B cell (primary cell): ENCODE measurements around the gene THSD4. TPM values are rescaled to one million over a fixed set of nuclear protein-coding genes. Genes with fewer than 3 reads are reported as not detected.

Experiments used
- ATAC-seq: fragments of 200-7000 bp; cut with Tn5 transposase; one replicate; pipeline ENCODE4 v1.10.0; 2021; ENCODE audit warnings: low read depth, mild to moderate bottlenecking, moderate number of reproducible peaks, moderate library complexity
- CTCF ChIA-PET: fragments of 350-600 bp; sonication (Branson Sonifier 250); formaldehyde crosslinking; loops from one replicate; lab custom pipeline; 2021; ENCODE audit warnings: antibody characterized with exemption, inconsistent platforms; lab: Charles Lee
- POLR2A ChIA-PET: fragments of 350-600 bp; sonication (Branson Sonifier 250); formaldehyde crosslinking; loops from one replicate; lab custom pipeline; 2021; ENCODE audit warnings: antibody characterized with exemption; lab: Charles Lee
- DNase-seq: peaks from one replicate; pipeline ENCODE4 v3.0.0; 2013
- H2AFZ ChIP-seq: 2 replicates; pipeline ENCODE4 v1.6.1; 2012; ENCODE audit warnings: mild to moderate bottlenecking, low read depth, low read length; ENCODE audit not compliant: insufficient read depth, poor library complexity, severe bottlenecking
- H3K27ac ChIP-seq, 2 donors: 1 replicate in 1 of 2; 2 replicates in 1 of 2; pipeline ENCODE4 v1.5.1; 2012 to 2013; ENCODE audit warnings: low read length in 2 of 2, mild to moderate bottlenecking in 2 of 2, moderate library complexity in 1 of 2
- H3K27me3 ChIP-seq, 4 experiments: fragments of 200-600 bp in 1 of 4; sonication (generic) in 1 of 4; replicated peaks in 1 of 4; 1 replicate in 2 of 4; 2 replicates in 2 of 4; pipeline versions ENCODE4 v1.6.1 to v1.7.0; 2013 to 2016; ENCODE audit warnings: low read length in 3 of 4, mild to moderate bottlenecking in 2 of 4, mixed read lengths in 1 of 4, moderate library complexity in 1 of 4; ENCODE audit not compliant: insufficient read depth in 4 of 4, control insufficient read depth in 3 of 4; ENCODE audit errors: control extremely low read depth in 1 of 4
- H3K36me3 ChIP-seq, 2 experiments: replicated peaks in 1 of 2; 1 replicate in 1 of 2; 2 replicates in 1 of 2; pipeline versions ENCODE4 v1.6.1 to v1.7.1; 2013; ENCODE audit warnings: low read length in 1 of 2; ENCODE audit not compliant: insufficient read depth in 2 of 2, control insufficient read depth in 1 of 2; ENCODE audit errors: control extremely low read depth in 1 of 2, extremely low read depth in 1 of 2
- H3K4me1 ChIP-seq, 2 donors: fragments of 200-600 bp in 1 of 2; sonication (generic) in 1 of 2; 1 replicate in 1 of 2; 2 replicates in 1 of 2; pipeline versions ENCODE4 v1.5.1 to v1.6.1; 2013 to 2017; ENCODE audit warnings: low read length in 2 of 2; ENCODE audit not compliant: control insufficient read depth in 2 of 2, insufficient read depth in 2 of 2
- H3K4me2 ChIP-seq: replicated peaks from 2 replicates; pipeline ENCODE3; 2012; ENCODE audit warnings: mild to moderate bottlenecking, low read depth, low read length; ENCODE audit not compliant: poor library complexity, severe bottlenecking
- H3K4me3 ChIP-seq, 5 experiments: fragments of 200-600 bp in 1 of 5; sonication (generic) in 1 of 5; 1 replicate in 3 of 5; 2 replicates in 2 of 5; pipeline versions ENCODE4 v1.5.1 to v1.7.0; 2011 to 2016; ENCODE audit warnings: low read length in 4 of 5, mild to moderate bottlenecking in 4 of 5, low read depth in 2 of 5, control low read depth in 1 of 5, moderate library complexity in 1 of 5; ENCODE audit not compliant: insufficient read depth in 1 of 5; ENCODE audit errors: control extremely low read depth in 1 of 5, extremely low read depth in 1 of 5
- H3K79me2 ChIP-seq: fragments of 200-600 bp; sonication (generic); one replicate; pipeline ENCODE4 v1.6.0; 2016; ENCODE audit warnings: low read length; ENCODE audit not compliant: control insufficient read depth, insufficient read depth
- H3K9ac ChIP-seq: fragments of 200-600 bp; sonication (generic); 2 replicates; pipeline ENCODE4 v1.6.1; 2017; ENCODE audit warnings: mild to moderate bottlenecking, low read length, moderate library complexity
- H3K9me3 ChIP-seq, 3 donors: one replicate each; pipeline versions ENCODE4 v1.6.1 to v1.7.1; 2013; ENCODE audit warnings: low read length in 2 of 3; ENCODE audit not compliant: control insufficient read depth in 2 of 3, insufficient read depth in 1 of 3; ENCODE audit errors: control extremely low read depth in 1 of 3
- H4K20me1 ChIP-seq: 2 replicates; pipeline ENCODE4 v1.6.0; 2012; ENCODE audit warnings: mild to moderate bottlenecking, low read length; ENCODE audit not compliant: insufficient read depth, control insufficient read depth, poor library complexity, severe bottlenecking
- H3K27ac Mint-ChIP-seq: one replicate; pipeline ENCODE4 v1.8.0; 2021; ENCODE audit warnings: mixed read lengths
- H3K27me3 Mint-ChIP-seq: one replicate; pipeline ENCODE4 v1.8.0; 2021; ENCODE audit warnings: mixed read lengths
- H3K4me1 Mint-ChIP-seq: one replicate; pipeline ENCODE4 v1.8.0; 2021; ENCODE audit warnings: mixed read lengths
- H3K4me3 Mint-ChIP-seq: one replicate; pipeline ENCODE4 v1.8.0; 2021; ENCODE audit warnings: mixed read lengths
- H3K9me3 Mint-ChIP-seq: one replicate; pipeline ENCODE4 v1.8.0; 2022; ENCODE audit warnings: mixed read lengths; ENCODE audit not compliant: insufficient read depth
- CTCF ChIP-seq: fragments of 200-600 bp; IDR thresholded peaks from one replicate; pipeline ENCODE4 v1.8.0; 2022; ENCODE audit warnings: antibody characterized with exemption, mild to moderate bottlenecking
- EZH2 ChIP-seq: IDR thresholded peaks from 2 replicates; pipeline ENCODE4 v1.6.1; 2012; ENCODE audit warnings: borderline replicate concordance, low read depth, mild to moderate bottlenecking, moderate library complexity, low read length; ENCODE audit not compliant: insufficient read depth, poor library complexity, severe bottlenecking
- WGBS: methylation state at CpG from one replicate; pipeline ENCODE4 v1.1.5; 2013; ENCODE audit warnings: missing lambda C conversion rate; ENCODE audit not compliant: insufficient coverage; 5-methylcytosine and 5-hydroxymethylcytosine counted together
- intact Hi-C: fragments of 100-400 bp; cut with micrococcal nuclease; formaldehyde crosslinking; loops from one replicate; pipeline ENCODE4 v1.10.0; 2022
- polyA plus RNA-seq: library from polyadenylated mRNA; depleted of rRNA; stranded (reverse); fragments of >200 nt; gene quantifications from 2 replicates; pipeline ENCODE4 v1.2.3, GENCODE V29; 2012
- total RNA-seq, 2 donors: library from RNA; stranded (reverse); fragments of 120-200 nt in 1 of 2; gene quantifications; 1 replicate in 1 of 2; 2 replicates in 1 of 2; pipeline versions ENCODE4 v1.2.3 to v1.2.4, GENCODE V29; 2013 to 2022

Gene THSD4
- total and polyA plus RNA-seq, 2 donors (not counting 1 experiment from before 2014, with no cell fraction given): not detected

- no peak overlapping the region for H3K27ac Mint-ChIP-seq
- H3K4me3 Mint-ChIP-seq: no peak overlapping the region
- no peaks in the 10 kb centered on the region for H3K79me2 ChIP-seq
- H3K9ac ChIP-seq: no peak overlapping the region
- H3K27me3 ChIP-seq: no peaks in the 10 kb centered on the region
- intact Hi-C loops: no loop called here
- H3K36me3 ChIP-seq: no peaks in the 10 kb centered on the region
- DNase-seq: no peak
- ChIA-PET POLR2A (no interaction called here), CTCF (no interaction called here)
- H3K4me1 Mint-ChIP-seq: no peaks in the 10 kb centered on the region
- H3K4me2 ChIP-seq: no peak overlapping the region
- H2AFZ ChIP-seq: no peak overlapping the region
- no peaks in the 10 kb centered on the region for H3K9me3 Mint-ChIP-seq
- 100% methylated on average over 1 of the region's 1 CpG for WGBS
- no peak for ATAC-seq
- H3K27me3 Mint-ChIP-seq: peaks cover 24% of the 10 kb centered on the region
- H4K20me1 ChIP-seq: no peaks in the 10 kb centered on the region
- no peak overlapping the region for H3K4me3 ChIP-seq
- no peaks in the 10 kb centered on the region for H3K4me1 ChIP-seq
- TF ChIP-seq CTCF (no peak), EZH2 (no peak)
- no peaks in the 10 kb centered on the region for H3K9me3 ChIP-seq
- no peak overlapping the region for H3K27ac ChIP-seq
Measured at GRCh38 chr15:71348597-71348996, 233.3 kb downstream of the THSD4 start.

- POLR2A ChIA-PET: no interaction called here
- Mint-ChIP-seq H3K27ac (no peak overlapping the region), H3K4me1 (no peaks in the 10 kb centered on the region), H3K27me3 (peaks cover 24% of the 10 kb centered on the region), H3K9me3 (no peaks in the 10 kb centered on the region), H3K4me3 (no peak overlapping the region)
- no peak for DNase-seq
- H2AFZ ChIP-seq: no peak overlapping the region
- H3K79me2 ChIP-seq: no peaks in the 10 kb centered on the region
- intact Hi-C loops: no loop called here
- H4K20me1 ChIP-seq: no peaks in the 10 kb centered on the region
- H3K4me2 ChIP-seq: no peak overlapping the region
- no peak overlapping the region for H3K27ac ChIP-seq
- no peak overlapping the region for H3K4me3 ChIP-seq
- H3K4me1 ChIP-seq: no peaks in the 10 kb centered on the region
- no peak overlapping the region for H3K9ac ChIP-seq
- H3K36me3 ChIP-seq: no peaks in the 10 kb centered on the region
- no peak for ATAC-seq
- no peak for TF ChIP-seq CTCF
- no peak for TF ChIP-seq EZH2
- H3K27me3 ChIP-seq: no peaks in the 10 kb centered on the region
- CTCF ChIA-PET: no interaction called here
- 85% methylated on average over 4 of the region's 4 CpGs for WGBS
- no peaks in the 10 kb centered on the region for H3K9me3 ChIP-seq
Measured at GRCh38 chr15:71349336-71349735, 234.1 kb downstream of the THSD4 start.
